GF-D8 (cell line): ENCODE measurements around the gene ATP6V0D1.
A peak's percentile ranks its signal among the peaks of the same experiment; 100 is the strongest.
"Not testable (repeated sequence)": the region's sequence is repeated elsewhere in the genome, so short reads cannot be mapped to it uniquely, and the experiment has no call there.

Experiments
- DNase-seq: peaks from one replicate; lab custom pipeline; 2025; lab: John Stamatoyannopoulos, UW

The ATP6V0D1 gene

GRCh38 chr16:67480833-67481560 is at the start of gene ATP6V0D1:
Gene ATP6V0D1 (minus strand): TSS chr16:67481157. CDS start chr16:67481086, 71 bp downstream.
- peak; percentile 89 for DNase-seq

GRCh38 chr16:67530013-67530939 is 49.3 kb upstream of the ATP6V0D1 start:
- DNase-seq, result no peak

GRCh38 chr16:67529582-67530012 is 48.6 kb upstream of the ATP6V0D1 start:
- no peak for DNase-seq

- no peak for DNase-seq
Measured at GRCh38 chr16:67528870-67529581, 48.1 kb upstream of the ATP6V0D1 start.

- no peak for DNase-seq
Measured at GRCh38 chr16:67528222-67528869, 47.4 kb upstream of the ATP6V0D1 start, which contains the start of gene RIPOR1. Gene RIPOR1 (plus strand): TSS chr16:67528829. CDS start chr16:67538447, 9,618 bp downstream.

- DNase-seq, result no peak
Measured at GRCh38 chr16:67526149-67526791, 45.3 kb upstream of the ATP6V0D1 start.

- no peak for DNase-seq
Measured at GRCh38 chr16:67525176-67525860, 44.4 kb upstream of the ATP6V0D1 start.

- peak; percentile 79 for DNase-seq
Measured at GRCh38 chr16:67521095-67521804, 40.3 kb upstream of the ATP6V0D1 start.

GRCh38 chr16:67519242-67519641 is 38.3 kb upstream of the ATP6V0D1 start:
- DNase-seq, result no peak

GRCh38 chr16:67518676-67519075 is 37.7 kb upstream of the ATP6V0D1 start:
- DNase-seq, result no peak

- no peak for DNase-seq
Measured at GRCh38 chr16:67517661-67518423, 36.9 kb upstream of the ATP6V0D1 start.

- DNase-seq, result no peak
Measured at GRCh38 chr16:67517155-67517445, 36.1 kb upstream of the ATP6V0D1 start.

GRCh38 chr16:67516296-67517154 is 35.6 kb upstream of the ATP6V0D1 start:
- DNase-seq, result no peak

- DNase-seq, result peak; percentile 90
Measured at GRCh38 chr16:67514382-67514828, 33.4 kb upstream of the ATP6V0D1 start.

GRCh38 chr16:67513892-67514291 is 32.9 kb upstream of the ATP6V0D1 start:
- not testable (repeated sequence) for DNase-seq

GRCh38 chr16:67509016-67509415 is 28.1 kb upstream of the ATP6V0D1 start:
- DNase-seq, result no peak

GRCh38 chr16:67506468-67506867 is 25.5 kb upstream of the ATP6V0D1 start:
- no peak for DNase-seq
